A673 (cell line): ENCODE measurements around the gene CBLC. TPM values are rescaled to one million over a fixed set of nuclear protein-coding genes. Genes with fewer than 3 reads are reported as not detected.

Experiments used
- BruUV-seq: library from RNA; stranded (reverse); fragments of 400-500 nt; replicated peaks from 2 replicates; lab custom pipeline; 2021; lab: Mats Ljungman, UMichigan
- CTCF ChIA-PET: fragments of 300-600 bp; sonication (Branson Sonifier 250); formaldehyde crosslinking; loops from one replicate; lab custom pipeline; 2022; ENCODE audit warnings: antibody characterized with exemption; lab: Charles Lee
- POLR2A ChIA-PET: fragments of 300-600 bp; sonication (Branson Sonifier 250); formaldehyde crosslinking; loops from one replicate; lab custom pipeline; 2022; ENCODE audit warnings: antibody characterized with exemption; ENCODE audit not compliant: low non-redundant PET; lab: Charles Lee
- DNase-seq: peaks from one replicate; pipeline ENCODE4 v3.0.0-alpha.2; 2015; ENCODE audit warnings: low spot score
- H3K27ac ChIP-seq: fragments of 200-600 bp; sonication (generic); 2 replicates; pipeline ENCODE4 v1.5.1; 2016; ENCODE audit warnings: mixed run types, low read depth, mild to moderate bottlenecking, mixed read lengths, antibody characterized with exemption, low read length; ENCODE audit not compliant: poor library complexity, severe bottlenecking
- H3K27me3 ChIP-seq: fragments of 200-600 bp; sonication (generic); replicated peaks from 2 replicates; pipeline ENCODE4 v1.6.1; 2017; ENCODE audit warnings: mixed run types, low read depth, mild to moderate bottlenecking, mixed read lengths, antibody characterized with exemption, low read length; ENCODE audit not compliant: insufficient read depth, poor library complexity
- H3K36me3 ChIP-seq: fragments of 200-600 bp; sonication (generic); 2 replicates; pipeline ENCODE4 v1.6.1; 2016; ENCODE audit warnings: mixed run types, mild to moderate bottlenecking, mixed read lengths, antibody characterized with exemption, low read length; ENCODE audit not compliant: insufficient read depth, poor library complexity, severe bottlenecking
- H3K4me1 ChIP-seq: fragments of 200-600 bp; sonication (generic); 2 replicates; pipeline ENCODE4 v1.6.1; 2017; ENCODE audit warnings: mixed run types, mild to moderate bottlenecking, mixed read lengths, antibody characterized with exemption, low read length; ENCODE audit not compliant: insufficient read depth, poor library complexity, severe bottlenecking
- H3K4me3 ChIP-seq: fragments of 200-600 bp; sonication (generic); 2 replicates; pipeline ENCODE4 v1.5.1; 2016; ENCODE audit warnings: low read depth, mixed run types, mild to moderate bottlenecking, mixed read lengths, low read length; ENCODE audit not compliant: poor library complexity, severe bottlenecking
- H3K9me3 ChIP-seq: fragments of 200-600 bp; sonication (generic); 2 replicates; pipeline ENCODE4 v1.6.1; 2016; ENCODE audit warnings: mixed run types, low read depth, mild to moderate bottlenecking, mixed read lengths, antibody characterized with exemption, low read length; ENCODE audit not compliant: poor library complexity, severe bottlenecking
- EZH2 ChIP-seq: fragments of 200-600 bp; sonication (generic); IDR thresholded peaks from 2 replicates; pipeline ENCODE4 v1.6.1; 2017; ENCODE audit warnings: borderline replicate concordance, low read depth, mild to moderate bottlenecking, mixed read lengths, antibody characterized with exemption, low read length; ENCODE audit not compliant: poor library complexity, severe bottlenecking
- intact Hi-C: fragments of 100-400 bp; cut with micrococcal nuclease; formaldehyde crosslinking; loops from one replicate; pipeline ENCODE4 v1.10.0; 2022; ENCODE audit not compliant: unreplicated experiment
- total RNA-seq: library from RNA; stranded (reverse); gene quantifications from 2 replicates; pipeline ENCODE4 v1.2.3, GENCODE V29; 2021
- TF ChIP-seq, protein P1 (sequence below): fragments of 300-800, 200-600 bp; sonication (generic); conservative IDR thresholded peaks from 2 replicates; pipeline ENCODE4 v1.5.1; 2017; ENCODE audit warnings: low read depth, mild to moderate bottlenecking, antibody characterized with exemption, low read length, moderate library complexity, mixed read lengths

Gene CBLC
- total RNA-seq, 1 experiment from 2014 or later, result not detected

GRCh38 chr19:44796701-44797115 is 19.0 kb downstream of the CBLC start:
- no peak for TF ChIP-seq EZH2
- TF ChIP-seq, protein P1, sequence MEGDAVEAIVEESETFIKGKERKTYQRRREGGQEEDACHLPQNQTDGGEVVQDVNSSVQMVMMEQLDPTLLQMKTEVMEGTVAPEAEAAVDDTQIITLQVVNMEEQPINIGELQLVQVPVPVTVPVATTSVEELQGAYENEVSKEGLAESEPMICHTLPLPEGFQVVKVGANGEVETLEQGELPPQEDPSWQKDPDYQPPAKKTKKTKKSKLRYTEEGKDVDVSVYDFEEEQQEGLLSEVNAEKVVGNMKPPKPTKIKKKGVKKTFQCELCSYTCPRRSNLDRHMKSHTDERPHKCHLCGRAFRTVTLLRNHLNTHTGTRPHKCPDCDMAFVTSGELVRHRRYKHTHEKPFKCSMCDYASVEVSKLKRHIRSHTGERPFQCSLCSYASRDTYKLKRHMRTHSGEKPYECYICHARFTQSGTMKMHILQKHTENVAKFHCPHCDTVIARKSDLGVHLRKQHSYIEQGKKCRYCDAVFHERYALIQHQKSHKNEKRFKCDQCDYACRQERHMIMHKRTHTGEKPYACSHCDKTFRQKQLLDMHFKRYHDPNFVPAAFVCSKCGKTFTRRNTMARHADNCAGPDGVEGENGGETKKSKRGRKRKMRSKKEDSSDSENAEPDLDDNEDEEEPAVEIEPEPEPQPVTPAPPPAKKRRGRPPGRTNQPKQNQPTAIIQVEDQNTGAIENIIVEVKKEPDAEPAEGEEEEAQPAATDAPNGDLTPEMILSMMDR, result no peak
- H3K9me3 ChIP-seq, result no peaks in the 10 kb centered on the region
- no peak overlapping the region for H3K27ac ChIP-seq
- BruUV-seq, result no TSS peak
- DNase-seq, result no peak
- ChIA-PET CTCF (no interaction called here), POLR2A (no interaction called here)
- H3K4me3 ChIP-seq, result no peak overlapping the region
- no peaks in the 10 kb centered on the region for H3K27me3 ChIP-seq
- H3K4me1 ChIP-seq, result peaks cover 4% of the 10 kb centered on the region
- no peaks in the 10 kb centered on the region for H3K36me3 ChIP-seq
- intact Hi-C loops, result no loop called here

DNA sequence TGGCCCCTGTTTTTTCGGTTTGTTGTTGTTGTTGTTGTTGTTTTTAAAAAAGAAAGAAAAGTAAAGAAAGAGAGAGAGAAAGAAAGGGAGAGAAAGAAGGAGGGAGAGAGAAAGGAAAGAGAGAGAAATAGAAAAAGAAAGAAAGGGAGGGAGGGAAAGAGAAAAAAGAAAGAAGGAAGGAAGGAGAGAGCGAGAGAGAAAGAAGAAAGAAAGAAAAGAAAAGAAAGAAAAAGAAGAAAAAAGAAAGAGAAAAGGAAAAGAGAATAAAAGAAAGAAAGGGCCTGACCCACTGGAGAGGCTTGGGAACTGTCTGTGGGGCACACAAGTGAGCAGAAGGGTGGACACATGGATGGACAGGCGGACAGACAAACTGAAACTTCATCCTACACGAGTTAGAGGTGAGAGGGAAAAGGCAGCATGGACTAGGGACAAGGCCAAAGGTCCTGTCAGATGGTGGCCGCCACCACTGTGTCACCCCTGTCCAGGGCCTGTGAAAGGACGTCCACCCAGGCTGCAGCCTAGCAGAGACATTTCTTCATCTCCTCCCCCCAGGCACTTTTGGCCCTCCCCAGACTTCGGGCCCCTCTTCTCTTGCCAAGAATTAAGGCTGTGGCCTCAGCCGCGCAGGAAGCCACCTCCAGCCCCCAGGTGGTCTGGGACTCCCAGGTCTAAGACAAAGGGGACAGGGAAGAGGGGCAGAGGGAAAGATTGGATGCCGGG is 22.1 kb downstream of the CBLC start:
- DNase-seq, result no peak
- H3K4me3 ChIP-seq, result no peak overlapping the region
- no peaks in the 10 kb centered on the region for H3K36me3 ChIP-seq
- peaks cover 4% of the 10 kb centered on the region for H3K4me1 ChIP-seq
- POLR2A ChIA-PET, result no interaction called here
- no peaks in the 10 kb centered on the region for H3K9me3 ChIP-seq
- CTCF ChIA-PET, result no interaction called here
- no peaks in the 10 kb centered on the region for H3K27me3 ChIP-seq
- intact Hi-C loops, result loop anchor here (2.0 kb wide), 1 partner anchor 45 kb away; no protein-coding TSS in a partner anchor
- H3K27ac ChIP-seq, result no peak overlapping the region
- TF ChIP-seq, protein P1, result no peak
- TF ChIP-seq EZH2, result no peak
- no TSS peak for BruUV-seq

DNA sequence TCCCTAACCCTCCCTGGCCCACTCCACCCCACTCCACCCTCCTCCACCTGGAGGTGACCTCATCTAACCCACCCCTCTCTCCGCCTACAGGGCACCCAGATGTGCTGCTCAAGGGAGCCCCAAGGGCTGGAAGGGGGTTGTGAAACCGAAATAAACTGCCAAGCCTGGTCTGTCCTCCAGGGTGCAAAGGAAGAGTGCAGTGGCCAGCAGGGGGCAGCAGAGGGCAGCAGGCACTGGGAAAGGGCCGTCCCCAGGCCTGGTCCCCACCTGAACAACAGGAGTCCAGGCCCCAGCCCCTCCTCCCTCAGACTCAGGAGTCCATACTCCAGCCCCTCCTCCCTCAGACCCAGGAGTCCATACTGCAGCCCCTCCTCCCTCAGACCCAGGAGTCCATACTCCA is 22.8 kb downstream of the CBLC start:
- Histone ChIP-seq H3K36me3 (no peaks in the 10 kb centered on the region), H3K4me1 (peaks cover 4% of the 10 kb centered on the region), H3K4me3 (no peak overlapping the region), H3K27me3 (no peaks in the 10 kb centered on the region), H3K27ac (no peak overlapping the region), H3K9me3 (no peaks in the 10 kb centered on the region)
- BruUV-seq, result no TSS peak
- ChIA-PET POLR2A (no interaction called here), CTCF (no interaction called here)
- peak; percentile 87 for DNase-seq
- intact Hi-C loops, result loop anchor here (2.0 kb wide), 1 partner anchor 44 kb away; no protein-coding TSS in a partner anchor
- TF ChIP-seq EZH2, result no peak
- TF ChIP-seq, protein P1, result peak; percentile 92
